IPS-NIHi7 (cell line): ENCODE results near the gene NUTM2F.
"Not testable (repeated sequence)": the region's sequence is repeated elsewhere in the genome, so short reads cannot be mapped to it uniquely, and the experiment has no call there.

Experiments
- DNase-seq: peaks from one replicate; pipeline ENCODE4 v3.0.0; 2012; ENCODE audit warnings: mixed read lengths; ENCODE audit errors: extremely low spot score

Gene NUTM2F

DNA sequence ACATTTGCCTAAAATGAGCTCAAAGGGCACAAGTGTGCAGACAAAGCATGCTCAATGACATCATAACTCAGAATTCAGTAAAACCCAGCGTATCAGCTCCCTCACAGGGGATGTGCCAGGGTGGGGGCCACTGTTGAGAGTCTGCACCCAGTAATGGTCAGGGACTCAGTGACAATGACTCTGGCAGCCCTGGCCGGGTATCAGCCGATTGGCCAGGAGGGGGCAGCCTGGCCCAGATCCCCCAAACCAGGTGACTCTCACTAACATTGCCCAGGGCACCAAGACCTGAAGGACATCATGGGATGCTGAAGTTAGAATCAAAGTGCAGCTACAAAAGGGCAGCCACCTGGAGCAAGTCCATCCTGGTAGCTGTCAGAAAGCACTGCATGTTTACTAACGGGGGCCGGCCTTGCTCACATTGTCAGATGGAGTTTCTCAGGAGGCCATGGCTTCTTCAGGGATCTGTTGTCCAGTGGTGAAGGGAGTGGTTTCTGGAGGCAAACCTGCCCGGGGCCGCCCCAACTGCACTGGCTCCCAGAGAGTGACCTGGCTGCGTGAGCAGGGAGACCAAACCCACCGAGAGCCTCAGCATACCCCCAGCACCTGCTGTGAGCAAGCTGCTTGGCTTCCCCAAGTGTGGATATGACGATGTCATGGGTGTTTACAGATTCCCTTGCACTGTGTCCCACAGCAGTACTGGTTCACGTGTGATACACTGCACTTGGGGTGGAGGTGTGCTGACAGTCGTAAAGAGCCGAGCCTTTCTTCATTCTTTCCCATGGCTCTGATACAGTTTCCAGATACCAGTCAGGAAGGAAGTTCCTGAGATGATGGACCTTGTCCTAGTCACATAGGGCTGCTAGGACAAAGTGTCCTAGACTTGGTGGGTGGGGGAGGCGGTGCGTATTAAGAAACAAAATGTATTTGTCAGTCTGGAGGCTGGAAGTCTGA lies 13.1 kb downstream of the NUTM2F start:
- not testable (repeated sequence) for DNase-seq

- no peak for DNase-seq
Measured at GRCh38 chr9:94303321-94303720, 25.1 kb downstream of the NUTM2F start.

DNA sequence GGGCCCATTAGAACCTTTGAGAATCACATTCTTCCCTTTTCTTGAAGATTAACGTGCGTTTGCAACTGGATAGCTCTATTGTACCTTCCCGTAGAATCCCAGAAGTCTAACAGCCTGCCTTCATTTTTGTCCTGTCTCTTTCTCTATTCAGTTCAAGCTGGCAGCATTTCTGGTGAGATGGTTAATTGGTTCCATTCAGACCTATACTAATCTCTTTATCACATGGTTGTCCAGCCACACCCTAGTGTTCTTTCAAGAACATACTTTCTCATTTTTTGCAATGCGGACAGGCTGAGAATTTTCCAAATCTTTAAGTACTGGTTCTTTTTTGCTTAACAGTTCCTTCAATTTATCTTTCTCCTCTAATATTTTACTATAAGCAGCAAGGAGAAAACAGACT lies 26.0 kb downstream of the NUTM2F start:
- no peak for DNase-seq

- DNase-seq: no peak
Measured at GRCh38 chr9:94301583-94301982, 26.9 kb downstream of the NUTM2F start.

DNA sequence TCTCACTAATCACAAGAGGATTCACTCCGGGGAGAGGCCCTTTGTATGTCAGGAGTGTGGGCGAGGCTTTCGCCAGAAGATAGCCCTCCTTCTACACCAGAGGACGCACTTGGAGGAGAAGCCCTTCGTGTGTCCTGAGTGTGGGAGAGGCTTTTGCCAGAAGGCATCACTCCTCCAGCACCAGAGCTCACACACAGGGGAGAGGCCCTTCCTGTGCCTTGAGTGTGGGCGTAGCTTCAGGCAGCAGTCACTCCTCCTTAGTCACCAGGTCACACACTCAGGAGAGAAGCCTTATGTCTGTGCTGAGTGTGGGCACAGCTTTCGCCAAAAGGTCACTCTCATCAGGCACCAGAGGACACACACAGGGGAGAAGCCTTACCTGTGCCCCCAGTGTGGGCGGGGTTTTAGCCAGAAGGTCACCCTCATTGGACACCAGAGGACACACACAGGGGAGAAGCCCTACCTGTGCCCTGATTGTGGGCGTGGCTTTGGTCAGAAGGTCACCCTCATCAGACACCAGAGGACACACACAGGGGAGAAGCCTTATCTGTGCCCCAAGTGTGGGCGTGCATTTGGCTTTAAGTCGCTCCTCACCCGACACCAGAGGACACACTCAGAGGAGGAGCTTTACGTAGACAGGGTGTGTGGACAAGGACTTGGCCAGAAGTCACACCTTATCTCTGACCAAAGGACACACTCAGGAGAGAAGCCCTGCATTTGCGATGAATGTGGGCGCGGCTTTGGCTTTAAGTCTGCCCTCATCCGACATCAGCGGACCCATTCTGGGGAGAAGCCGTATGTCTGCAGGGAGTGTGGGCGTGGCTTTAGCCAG lies 27.8 kb downstream of the NUTM2F start:
- no peak for DNase-seq

DNA sequence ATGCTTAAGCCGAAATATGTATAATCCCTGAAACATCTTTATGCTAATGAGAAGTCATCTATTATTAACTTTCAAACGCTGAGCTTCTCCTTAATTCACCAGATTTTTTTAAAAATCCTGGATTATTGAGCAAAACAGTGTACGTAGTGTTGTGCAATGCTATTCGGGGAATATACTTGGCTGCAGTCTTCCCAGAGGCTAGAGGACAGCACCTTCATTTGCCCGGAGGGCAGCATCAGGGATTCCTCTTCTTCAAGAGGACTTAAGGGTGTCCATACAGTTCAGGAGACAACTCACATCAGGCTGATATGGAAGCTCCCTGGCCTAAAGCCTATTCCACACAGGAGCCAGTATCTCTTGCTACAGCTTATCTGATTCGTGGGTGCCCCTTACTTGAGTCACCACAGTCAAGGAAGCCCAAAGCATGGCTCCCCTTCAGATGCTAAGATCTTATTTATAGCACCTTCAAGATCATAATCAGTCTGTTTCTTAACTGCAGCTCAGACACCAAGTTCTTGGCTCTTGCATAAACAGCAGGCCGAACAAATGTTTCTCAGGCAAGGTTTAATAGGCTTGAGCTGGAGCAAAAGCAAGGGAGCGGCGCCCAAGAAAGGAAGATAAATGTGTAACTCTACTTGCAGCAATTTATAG lies 29.4 kb downstream of the NUTM2F start:
- DNase-seq: no peak

- DNase-seq: no peak
Measured at GRCh38 chr9:94289691-94290090, 38.8 kb downstream of the NUTM2F start.

- no peak for DNase-seq
Measured at GRCh38 chr9:94287877-94288513, 40.4 kb downstream of the NUTM2F start.

- no peak for DNase-seq
Measured at GRCh38 chr9:94286116-94286515, 42.3 kb downstream of the NUTM2F start.

- no peak for DNase-seq
Measured at GRCh38 chr9:94281101-94281500, 47.3 kb downstream of the NUTM2F start.

DNA sequence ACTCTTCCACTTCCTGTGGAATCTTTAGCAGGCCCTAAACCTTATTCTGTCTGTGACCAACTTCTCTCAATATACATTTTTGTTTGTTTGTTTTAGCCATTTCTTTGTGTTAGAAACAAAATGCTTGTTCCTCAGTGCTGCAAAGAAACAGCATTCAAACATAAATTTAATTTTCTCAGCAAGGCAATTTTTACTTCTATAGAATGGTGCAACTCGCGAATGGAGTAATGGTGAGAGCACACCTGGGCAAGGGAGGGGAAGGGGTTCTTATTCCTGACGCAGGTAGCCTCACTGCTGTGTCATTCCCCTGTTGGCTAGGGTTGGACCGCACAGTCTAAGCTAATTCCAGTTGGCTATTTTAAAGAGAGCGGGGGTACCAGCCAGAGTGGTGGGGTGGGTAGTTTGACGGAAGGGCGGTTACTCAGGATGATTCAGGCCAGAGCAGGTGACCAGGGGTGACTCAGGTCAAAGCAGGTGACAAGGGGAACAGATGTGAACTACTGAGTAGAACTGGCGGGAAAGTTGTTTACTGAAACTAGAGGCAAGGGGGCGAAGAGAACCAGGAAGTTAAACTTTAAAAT lies 47.9 kb downstream of the NUTM2F start:
- no peak for DNase-seq

DNA sequence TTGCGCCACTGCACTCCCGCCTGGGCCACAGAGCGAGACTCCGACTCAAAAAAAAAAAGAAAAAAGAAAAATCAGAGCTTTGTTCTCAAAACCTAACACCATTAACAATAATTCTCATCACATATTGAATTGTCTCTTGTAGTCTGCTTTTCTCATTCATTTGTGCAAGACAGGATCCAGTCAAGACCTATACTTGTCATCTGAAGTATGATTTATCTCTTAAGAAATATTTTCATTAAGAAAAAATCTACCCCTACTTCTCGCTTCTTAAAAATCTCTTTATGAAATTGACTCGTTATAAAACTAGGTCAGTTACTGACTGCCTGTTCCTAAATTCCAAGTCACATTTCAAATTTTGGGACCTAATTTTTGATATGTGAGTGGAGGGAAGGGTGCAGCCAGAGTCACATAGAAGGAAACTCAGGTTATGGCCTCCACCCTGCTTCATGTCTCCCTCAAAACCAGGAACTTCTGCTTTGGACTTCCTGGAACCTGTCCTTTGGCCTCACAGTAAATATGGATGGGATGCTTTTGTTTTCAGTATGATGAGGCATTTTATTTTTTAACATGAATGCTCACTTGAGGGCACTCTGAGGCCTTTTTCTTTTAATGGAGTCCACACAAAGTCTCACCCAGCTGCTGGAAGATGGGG lies 50.4 kb downstream of the NUTM2F start:
- no peak for DNase-seq

- DNase-seq: not testable (repeated sequence)
Measured at GRCh38 chr9:94277029-94277428, 51.4 kb downstream of the NUTM2F start.

DNA sequence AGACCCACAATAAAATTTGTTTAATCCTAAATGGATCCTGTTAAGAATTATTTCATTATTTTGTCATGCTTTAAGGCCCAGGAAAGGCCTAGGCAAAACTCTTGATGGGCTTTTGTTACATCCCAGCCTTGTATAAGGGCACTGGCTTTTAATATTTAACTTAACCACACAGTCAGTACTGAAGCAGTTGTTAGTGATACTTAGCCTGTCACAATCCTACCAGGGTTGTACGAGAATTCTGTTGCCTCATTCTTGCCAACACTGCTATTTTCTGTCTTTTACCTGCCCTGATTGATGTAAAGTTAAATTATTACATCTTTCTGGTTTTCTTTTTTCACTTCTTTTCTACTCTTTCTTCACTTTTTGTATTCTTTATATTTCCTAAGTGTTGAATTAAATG lies 58.4 kb downstream of the NUTM2F start:
- DNase-seq: no peak

DNA sequence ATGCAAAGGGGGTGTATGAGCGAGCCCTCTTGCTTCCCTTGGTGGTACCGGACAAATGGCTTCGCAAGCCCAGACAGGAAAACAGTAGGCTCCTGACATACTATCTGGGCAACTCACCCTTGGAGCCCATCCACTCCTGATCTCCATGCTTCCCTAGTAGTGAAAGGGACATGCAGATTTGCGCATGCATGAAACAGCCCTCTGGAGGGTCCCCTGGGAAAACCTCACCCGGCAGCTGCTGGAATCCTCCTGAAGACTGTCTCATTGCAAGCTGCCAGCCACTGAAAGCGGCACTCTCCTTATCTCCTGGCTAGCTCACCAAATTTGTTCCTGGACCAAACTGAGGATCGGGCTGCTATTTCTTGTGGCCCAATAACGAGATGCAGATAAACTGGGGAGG lies 59.2 kb downstream of the NUTM2F start:
- no peak for DNase-seq
